HEK293 (cell line): ENCODE results near the gene TMEM181.

Source experiments
- CTCF ChIA-PET: fragments of 350-600 bp; formaldehyde crosslinking; extraction: SDS; loops from one replicate; lab custom pipeline; 2021; ENCODE audit warnings: antibody characterized with exemption; lab: Yijun Ruan, JAX
- POLR2A ChIA-PET: fragments of 300-600 bp; formaldehyde crosslinking; extraction: SDS; loops from one replicate; lab custom pipeline; 2020; ENCODE audit warnings: antibody characterized with exemption, inconsistent platforms; lab: Yijun Ruan, JAX
- H3K27ac ChIP-seq: fragments of 200-500 bp; sonication (Bioruptor generic); 2 replicates; pipeline ENCODE4 v1.5.1; 2014; ENCODE audit warnings: low read depth, low read length, control low read depth, inconsistent platforms; ENCODE audit errors: extremely low read depth
- H3K36me3 ChIP-seq, 2 experiments: fragments of 200-500 bp in 1 of 2; sonication (Bioruptor generic) in 1 of 2; 1 replicate in 1 of 2; 2 replicates in 1 of 2; pipeline ENCODE4 v1.5.1; 2014 to 2017; ENCODE audit warnings: inconsistent platforms in 2 of 2, low read length in 2 of 2; ENCODE audit not compliant: control insufficient read depth in 2 of 2, insufficient read depth in 1 of 2
- H3K4me1 ChIP-seq: fragments of 200-500 bp; sonication (Bioruptor generic); 2 replicates; pipeline ENCODE4 v1.5.1; 2014; ENCODE audit warnings: mild to moderate bottlenecking, low read length, inconsistent platforms; ENCODE audit not compliant: control insufficient read depth, insufficient read depth
- H3K4me3 ChIP-seq: 2 replicates; pipeline ENCODE4 v1.5.1; 2011; ENCODE audit warnings: low read depth, mild to moderate bottlenecking, control low read depth, low read length, moderate library complexity
- H3K9me3 ChIP-seq: fragments of 200-500 bp; sonication (Bioruptor generic); 2 replicates; pipeline ENCODE4 v1.5.1; 2014; ENCODE audit warnings: low read depth, low read length, inconsistent platforms; ENCODE audit not compliant: control insufficient read depth, insufficient read depth
- ATF2 ChIP-seq: fragments of 450-650 bp; formaldehyde crosslinking; IDR thresholded peaks from 2 replicates; pipeline ENCODE4 v1.5.1; 2016; ENCODE audit warnings: missing biosample characterization, missing genetic modification characterization, low read depth
- EGR2 ChIP-seq: fragments of 450-650 bp; formaldehyde crosslinking; IDR thresholded peaks from 2 replicates; pipeline ENCODE4 v1.5.1; 2016; ENCODE audit warnings: low read depth, missing biosample characterization, missing genetic modification characterization
- GLIS2 ChIP-seq: fragments of 450-650 bp; formaldehyde crosslinking; IDR thresholded peaks from 2 replicates; pipeline ENCODE4 v1.5.1; 2016; ENCODE audit warnings: missing biosample characterization, missing genetic modification characterization
- INSM2 ChIP-seq: fragments of 450-650 bp; formaldehyde crosslinking; IDR thresholded peaks from 2 replicates; pipeline ENCODE4 v1.5.1; 2016; ENCODE audit warnings: missing biosample characterization, missing genetic modification characterization
- KLF1 ChIP-seq: fragments of 450-650 bp; formaldehyde crosslinking; IDR thresholded peaks from 2 replicates; pipeline ENCODE4 v1.5.1; 2016; ENCODE audit warnings: missing biosample characterization, missing genetic modification characterization
- KLF8 ChIP-seq: fragments of 450-650 bp; formaldehyde crosslinking; IDR thresholded peaks from 2 replicates; pipeline ENCODE4 v1.5.1; 2016; ENCODE audit warnings: missing biosample characterization, missing genetic modification characterization
- MEIS1 ChIP-seq: sonication (generic); formaldehyde crosslinking; IDR thresholded peaks from 2 replicates; pipeline ENCODE4 v1.8.1; 2022; ENCODE audit warnings: missing genetic modification reagents, mild to moderate bottlenecking, borderline replicate concordance
- SCRT1 ChIP-seq: fragments of 450-650 bp; formaldehyde crosslinking; IDR thresholded peaks from 2 replicates; pipeline ENCODE4 v1.5.1; 2016; ENCODE audit warnings: missing biosample characterization, missing genetic modification characterization, borderline replicate concordance
- ZBTB44 ChIP-seq: fragments of 450-650 bp; IDR thresholded peaks from 2 replicates; pipeline ENCODE4 v1.5.1; 2018; ENCODE audit warnings: missing biosample characterization, mild to moderate bottlenecking, missing genetic modification characterization
- ZBTB48 ChIP-seq: fragments of 450-650 bp; formaldehyde crosslinking; IDR thresholded peaks from 2 replicates; pipeline ENCODE4 v1.5.1; 2016; ENCODE audit warnings: missing biosample characterization, missing genetic modification characterization
- ZBTB7A ChIP-seq: fragments of 450-650 bp; formaldehyde crosslinking; IDR thresholded peaks from 2 replicates; pipeline ENCODE4 v1.5.1; 2016; ENCODE audit warnings: low read depth, missing biosample characterization, missing genetic modification characterization
- ZIC2 ChIP-seq: fragments of 450-650 bp; formaldehyde crosslinking; IDR thresholded peaks from 2 replicates; pipeline ENCODE4 v1.5.1; 2016; ENCODE audit warnings: missing biosample characterization, missing genetic modification characterization
- ZNF10 ChIP-seq: fragments of 450-650 bp; formaldehyde crosslinking; IDR thresholded peaks from 2 replicates; pipeline ENCODE4 v1.5.1; 2017; ENCODE audit warnings: missing biosample characterization, missing genetic modification characterization
- ZNF146 ChIP-seq: fragments of 450-650 bp; formaldehyde crosslinking; IDR thresholded peaks from 2 replicates; pipeline ENCODE4 v1.5.1; 2016; ENCODE audit warnings: missing biosample characterization, missing genetic modification characterization
- ZNF174 ChIP-seq: fragments of 450-650 bp; formaldehyde crosslinking; IDR thresholded peaks from 2 replicates; pipeline ENCODE4 v1.5.0; 2017; ENCODE audit warnings: missing biosample characterization, mild to moderate bottlenecking, missing genetic modification characterization
- ZNF18 ChIP-seq: fragments of 450-650 bp; formaldehyde crosslinking; IDR thresholded peaks from 2 replicates; pipeline ENCODE4 v1.5.1; 2016; ENCODE audit warnings: missing biosample characterization, missing genetic modification characterization
- ZNF2 ChIP-seq: fragments of 450-650 bp; formaldehyde crosslinking; IDR thresholded peaks from 2 replicates; pipeline ENCODE4 v1.5.1; 2016; ENCODE audit warnings: missing biosample characterization, missing genetic modification characterization
- ZNF202 ChIP-seq: fragments of 450-650 bp; formaldehyde crosslinking; IDR thresholded peaks from 2 replicates; pipeline ENCODE4 v1.5.1; 2016; ENCODE audit warnings: missing biosample characterization, missing genetic modification characterization, borderline replicate concordance
- ZNF239 ChIP-seq: fragments of 450-650 bp; formaldehyde crosslinking; IDR thresholded peaks from 2 replicates; pipeline ENCODE4 v1.5.1; 2016; ENCODE audit warnings: missing biosample characterization, missing genetic modification characterization
- ZNF292 ChIP-seq: fragments of 450-650 bp; formaldehyde crosslinking; IDR thresholded peaks from 2 replicates; pipeline ENCODE4 v1.5.1; 2016; ENCODE audit warnings: low read depth, missing biosample characterization, missing genetic modification characterization, borderline replicate concordance
- ZNF350 ChIP-seq: fragments of 450-650 bp; formaldehyde crosslinking; IDR thresholded peaks from 2 replicates; pipeline ENCODE4 v1.5.0; 2017; ENCODE audit warnings: missing biosample characterization, mild to moderate bottlenecking, missing genetic modification characterization
- ZNF394 ChIP-seq: fragments of 450-650 bp; formaldehyde crosslinking; IDR thresholded peaks from 2 replicates; pipeline ENCODE4 v1.5.1; 2016; ENCODE audit warnings: missing biosample characterization, missing genetic modification characterization, mild to moderate bottlenecking, moderate library complexity, borderline replicate concordance
- ZNF426 ChIP-seq: fragments of 450-650 bp; formaldehyde crosslinking; IDR thresholded peaks from 2 replicates; pipeline ENCODE4 v1.5.1; 2017; ENCODE audit warnings: missing biosample characterization, missing genetic modification characterization, mild to moderate bottlenecking, inconsistent platforms, moderate library complexity
- ZNF449 ChIP-seq: fragments of 450-650 bp; formaldehyde crosslinking; IDR thresholded peaks from 2 replicates; pipeline ENCODE4 v1.5.1; 2017; ENCODE audit warnings: missing biosample characterization, mild to moderate bottlenecking, missing genetic modification characterization, moderate library complexity
- ZNF521 ChIP-seq: fragments of 450-650 bp; formaldehyde crosslinking; IDR thresholded peaks from 2 replicates; pipeline ENCODE4 v1.5.1; 2017; ENCODE audit warnings: missing biosample characterization, mild to moderate bottlenecking, missing genetic modification characterization
- ZNF560 ChIP-seq: fragments of 450-650 bp; formaldehyde crosslinking; IDR thresholded peaks from 2 replicates; pipeline ENCODE4 v1.5.1; 2017; ENCODE audit warnings: missing biosample characterization, missing genetic modification characterization, borderline replicate concordance
- ZNF580 ChIP-seq: fragments of 450-650 bp; formaldehyde crosslinking; IDR thresholded peaks from 2 replicates; pipeline ENCODE4 v1.5.1; 2016; ENCODE audit warnings: missing biosample characterization, missing genetic modification characterization
- ZNF621 ChIP-seq: fragments of 450-650 bp; formaldehyde crosslinking; IDR thresholded peaks from 2 replicates; pipeline ENCODE4 v1.5.1; 2017; ENCODE audit warnings: missing biosample characterization, missing genetic modification characterization
- ZNF776 ChIP-seq: fragments of 450-650 bp; formaldehyde crosslinking; IDR thresholded peaks from 2 replicates; pipeline ENCODE4 v1.5.0; 2017; ENCODE audit warnings: missing biosample characterization, missing genetic modification characterization, borderline replicate concordance
- ZNF830 ChIP-seq: fragments of 450-650 bp; IDR thresholded peaks from 2 replicates; pipeline ENCODE4 v1.5.0; 2018; ENCODE audit warnings: missing biosample characterization, missing genetic modification characterization, low read depth, mild to moderate bottlenecking, moderate library complexity

Gene TMEM181

GRCh38 chr6:158626360-158627167 lies 66.7 kb downstream of the TMEM181 start:
- POLR2A ChIA-PET = no interaction called here
- peaks cover 19 to 91% of the 10 kb centered on the region in 2 experiments; a peak in 2 of 3 replicates for H3K36me3 ChIP-seq
- TF ChIP-seq MEIS1 (CRISPR knock-in tag) = no peak
- TF ChIP-seq GLIS2 (tag by site-specific recombination) = no peak
- no peak for TF ChIP-seq ZNF580 (tag by site-specific recombination)
- TF ChIP-seq ZNF239 (tag by site-specific recombination) = no peak
- TF ChIP-seq ZNF10 = no peak
- TF ChIP-seq INSM2 (tag by site-specific recombination) = no peak
- TF ChIP-seq ZBTB44 = no peak
- no peak for TF ChIP-seq ZNF560 (tag by site-specific recombination)
- TF ChIP-seq ZNF394 (tag by site-specific recombination) = no peak
- no peak for TF ChIP-seq SCRT1 (tag by site-specific recombination)
- peak; percentile 40; the same call in 1 of the 2 replicates for TF ChIP-seq KLF8
- no peak for TF ChIP-seq ZNF350 (tag by site-specific recombination)
- no peak for TF ChIP-seq ZNF292 (tag by site-specific recombination)
- no peak for TF ChIP-seq ZNF174
- no peak for TF ChIP-seq ZNF202
- TF ChIP-seq KLF1 (tag by site-specific recombination) = peak; percentile 84
- no peak for TF ChIP-seq ZNF830
- TF ChIP-seq ZNF776 = 0 out of 2 replicates have a peak, but pooled peaks have one; percentile 44
- no peak for TF ChIP-seq ZNF521 (tag by site-specific recombination)
- TF ChIP-seq ZNF2 (tag by site-specific recombination) = no peak
- TF ChIP-seq ZIC2 = no peak
- 0 out of 2 replicates have a peak, but pooled peaks have one; percentile 30 for TF ChIP-seq ZNF621 (tag by site-specific recombination)
- TF ChIP-seq ZNF146 (tag by site-specific recombination) = no peak
- peak; percentile 97 for TF ChIP-seq EGR2 (tag by site-specific recombination)
- no peak for TF ChIP-seq ZNF426 (tag by site-specific recombination)
- peak; percentile 63 for TF ChIP-seq ZNF18
- no peak for TF ChIP-seq ATF2 (tag by site-specific recombination)
- no peak for TF ChIP-seq ZNF449 (tag by site-specific recombination)
- TF ChIP-seq ZBTB48 (tag by site-specific recombination) = no peak
- 0 out of 2 replicates have a peak, but pooled peaks have one; percentile 24 for TF ChIP-seq ZBTB7A

More at GRCh38 chr6:158626360-158627167, 66.7 kb downstream of the TMEM181 start:
- Histone ChIP-seq H3K4me1 (no peaks in the 10 kb centered on the region), H3K4me3 (no peak overlapping the region), H3K27ac (no peak overlapping the region), H3K9me3 (no peaks in the 10 kb centered on the region)
- CTCF ChIA-PET = interaction anchor here (0.6 kb wide), 1 partner anchor 402 kb away, joined by 10 read pairs; no protein-coding TSS in a partner anchor
